ENCODE data around the gene WEE2.

GRCh38 chr7:141675436-141676215, 32.5 kb upstream of the WEE2 start:
- TF ChIP-seq CTCF (IDR thresholded peaks at IDR 0.05), result no peak
- TF ChIP-seq POLR2A (IDR thresholded peaks at IDR 0.05), result no peak
- TF ChIP-seq POLR2AphosphoS5 (IDR thresholded peaks at IDR 0.05), result no peak

All from breast epithelium (tissue), 3 donors.